GM18861 (cell line): ENCODE data around the gene ACTN1.

Experiments used
- ATAC-seq: cut with Tn5 transposase; IDR thresholded peaks from one replicate; pipeline ENCODE4 v1.9.1; 2021; ENCODE audit not compliant: unreplicated experiment

ACTN1 gene

GRCh38 chr14:68836082-68836481 lies 143.0 kb downstream of the ACTN1 start:
- no peak for ATAC-seq

- no peak for ATAC-seq
Measured at GRCh38 chr14:68834816-68835215, 144.3 kb downstream of the ACTN1 start.

- no peak for ATAC-seq
Measured at GRCh38 chr14:68828698-68829097, 150.4 kb downstream of the ACTN1 start.

GRCh38 chr14:68825729-68826128 lies 153.4 kb downstream of the ACTN1 start:
- ATAC-seq: no peak

GRCh38 chr14:68824517-68825347 lies 154.4 kb downstream of the ACTN1 start:
- no peak for ATAC-seq

GRCh38 chr14:68824207-68824516 lies 154.9 kb downstream of the ACTN1 start:
- ATAC-seq: no peak
